Mucosa of rectum (tissue), 2 donors: ENCODE data around the gene UGT1A8.
"Not testable (repeated sequence)": the region's sequence is repeated elsewhere in the genome, so short reads cannot be mapped to it uniquely, and the experiment has no call there.

Experiments used
- H3K27ac ChIP-seq, 2 donors: one replicate each; pipeline ENCODE4 v1.7.0; 2013; ENCODE audit warnings: inconsistent platforms in 2 of 2, low read depth in 2 of 2, low read length in 2 of 2
- H3K27me3 ChIP-seq, 2 donors: one replicate each; pipeline ENCODE4 v1.7.0; 2013; ENCODE audit warnings: low read length in 2 of 2; ENCODE audit not compliant: control insufficient read depth in 2 of 2, insufficient read depth in 2 of 2
- H3K36me3 ChIP-seq, 2 donors: one replicate each; pipeline ENCODE4 v1.7.0; 2013; ENCODE audit warnings: low read length in 2 of 2; ENCODE audit not compliant: control insufficient read depth in 2 of 2, insufficient read depth in 2 of 2
- H3K4me1 ChIP-seq, 2 donors: one replicate each; pipeline ENCODE4 v1.7.0; 2013; ENCODE audit warnings: low read length in 2 of 2, mild to moderate bottlenecking in 1 of 2; ENCODE audit not compliant: control insufficient read depth in 2 of 2, insufficient read depth in 2 of 2
- H3K4me3 ChIP-seq, 2 donors: one replicate each; pipeline ENCODE4 v1.7.0; 2013; ENCODE audit warnings: low read length in 2 of 2
- H3K9ac ChIP-seq, 2 donors: one replicate each; pipeline ENCODE4 v1.7.0; 2013; ENCODE audit warnings: low read length in 2 of 2, low read depth in 1 of 2, mild to moderate bottlenecking in 1 of 2
- H3K9me3 ChIP-seq, 2 donors: one replicate each; pipeline ENCODE4 v1.7.0; 2013; ENCODE audit warnings: low read length in 2 of 2; ENCODE audit not compliant: control insufficient read depth in 2 of 2
- donor health status: healthy.
- donor health status: Normal muscosa, but diverticular disease.

Gene UGT1A8

DNA sequence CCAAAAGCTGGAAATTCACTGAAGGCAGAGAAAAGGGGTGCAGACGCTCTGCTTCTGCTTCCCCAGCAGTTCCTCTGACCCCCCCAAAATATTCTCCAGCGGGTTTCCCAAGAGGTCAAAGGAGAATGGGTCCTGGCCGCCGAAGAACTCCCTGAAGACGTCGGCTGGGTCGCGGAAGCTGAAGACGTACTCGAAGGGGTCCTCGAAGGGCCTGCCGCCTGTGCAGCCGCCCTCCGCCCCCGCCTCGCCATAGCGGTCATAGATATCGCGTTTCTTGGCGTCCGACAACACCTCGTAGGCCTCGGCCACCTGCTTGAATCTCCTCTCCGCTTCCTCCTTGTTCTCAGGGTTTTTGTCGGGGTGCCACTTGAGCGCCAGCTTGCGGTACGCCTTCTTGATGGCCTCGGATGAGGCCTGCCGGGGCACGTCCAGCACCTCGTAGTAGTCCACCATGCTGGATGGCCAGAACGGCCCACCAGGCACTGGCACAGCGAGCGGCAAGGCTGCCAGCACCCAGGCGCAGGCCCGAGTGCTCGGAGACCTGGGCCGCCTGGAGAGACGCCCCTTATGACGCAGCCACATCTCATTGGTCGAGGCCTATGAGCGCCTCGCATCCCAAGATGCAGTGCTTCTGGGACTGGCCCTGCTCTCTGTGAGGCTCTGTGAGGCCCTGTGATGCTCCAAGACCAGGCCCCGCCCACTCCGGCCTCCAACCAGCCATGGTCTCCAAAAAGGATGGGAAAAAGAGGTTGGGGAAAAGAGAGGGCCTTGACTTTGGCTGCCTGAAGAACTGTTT, 126.2 kb downstream of the UGT1A8 start:
- Histone ChIP-seq H3K27me3 (no peaks in the 10 kb centered on the region), H3K4me3 (no peak overlapping the region), H3K4me1 (no peaks in the 10 kb centered on the region), H3K9me3 (no peaks in the 10 kb centered on the region), H3K36me3 (no peaks in the 10 kb centered on the region), H3K27ac (no peak overlapping the region), H3K9ac (no peak overlapping the region)

DNA sequence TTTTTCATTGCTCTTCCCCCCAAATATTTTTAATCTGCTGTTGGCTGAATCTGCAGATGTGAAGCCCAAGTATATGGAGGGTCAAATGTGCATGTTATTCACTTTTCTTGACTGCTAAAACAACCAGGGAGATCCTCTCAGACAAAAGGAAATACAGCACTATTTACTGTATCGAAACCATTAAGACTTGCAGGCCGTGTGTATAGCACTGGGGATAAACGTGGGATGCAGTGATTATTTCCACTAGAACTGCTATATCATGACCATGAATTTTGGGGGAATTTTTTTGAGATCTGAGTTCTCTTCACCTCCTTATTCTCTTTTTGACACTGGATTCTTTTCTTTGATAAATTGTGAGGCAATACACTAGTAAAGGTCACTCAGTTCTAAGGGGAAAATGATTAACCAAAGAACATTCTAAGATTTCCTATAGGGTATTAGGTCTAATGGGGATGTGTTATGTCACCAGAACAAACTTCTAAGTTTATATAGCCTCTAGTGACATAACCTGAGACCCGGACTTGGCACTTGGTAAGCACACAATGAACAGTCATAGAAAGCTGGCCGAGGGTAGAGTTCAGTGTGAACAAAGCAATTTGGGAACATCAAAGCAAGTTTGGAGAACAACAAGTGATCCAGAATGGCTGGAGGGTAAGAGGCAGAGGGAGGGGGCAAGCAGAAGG, 127.8 kb downstream of the UGT1A8 start:
- Histone ChIP-seq H3K36me3 (no peaks in the 10 kb centered on the region), H3K4me3 (no peak overlapping the region), H3K27ac (no peak overlapping the region), H3K27me3 (no peaks in the 10 kb centered on the region), H3K4me1 (no peaks in the 10 kb centered on the region), H3K9me3 (no peaks in the 10 kb centered on the region), H3K9ac (no peak overlapping the region)

DNA sequence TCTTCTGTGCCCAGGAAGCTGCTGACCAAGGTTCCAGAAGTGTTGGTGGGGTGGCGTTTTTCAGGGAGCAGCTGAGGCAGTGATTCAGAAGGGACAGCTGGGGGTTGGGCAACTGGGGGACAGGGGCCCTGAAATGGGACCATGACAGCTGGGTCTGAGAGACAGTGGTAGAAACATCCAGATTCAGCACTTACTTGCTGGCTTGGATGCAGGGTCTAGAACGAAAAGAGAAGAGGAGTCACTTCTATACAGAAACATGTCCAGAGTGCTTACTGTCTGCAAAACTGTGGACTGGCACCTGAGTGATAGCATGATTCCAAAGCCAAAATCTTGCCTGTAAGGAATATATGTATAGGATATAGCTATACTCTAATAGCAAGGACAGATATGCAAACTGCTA, 128.4 kb downstream of the UGT1A8 start:
- H3K9me3 ChIP-seq, H3K27me3 ChIP-seq, H3K9ac ChIP-seq, H3K4me1 ChIP-seq, H3K27ac ChIP-seq, H3K4me3 ChIP-seq, H3K36me3 ChIP-seq: not testable (repeated sequence)

DNA sequence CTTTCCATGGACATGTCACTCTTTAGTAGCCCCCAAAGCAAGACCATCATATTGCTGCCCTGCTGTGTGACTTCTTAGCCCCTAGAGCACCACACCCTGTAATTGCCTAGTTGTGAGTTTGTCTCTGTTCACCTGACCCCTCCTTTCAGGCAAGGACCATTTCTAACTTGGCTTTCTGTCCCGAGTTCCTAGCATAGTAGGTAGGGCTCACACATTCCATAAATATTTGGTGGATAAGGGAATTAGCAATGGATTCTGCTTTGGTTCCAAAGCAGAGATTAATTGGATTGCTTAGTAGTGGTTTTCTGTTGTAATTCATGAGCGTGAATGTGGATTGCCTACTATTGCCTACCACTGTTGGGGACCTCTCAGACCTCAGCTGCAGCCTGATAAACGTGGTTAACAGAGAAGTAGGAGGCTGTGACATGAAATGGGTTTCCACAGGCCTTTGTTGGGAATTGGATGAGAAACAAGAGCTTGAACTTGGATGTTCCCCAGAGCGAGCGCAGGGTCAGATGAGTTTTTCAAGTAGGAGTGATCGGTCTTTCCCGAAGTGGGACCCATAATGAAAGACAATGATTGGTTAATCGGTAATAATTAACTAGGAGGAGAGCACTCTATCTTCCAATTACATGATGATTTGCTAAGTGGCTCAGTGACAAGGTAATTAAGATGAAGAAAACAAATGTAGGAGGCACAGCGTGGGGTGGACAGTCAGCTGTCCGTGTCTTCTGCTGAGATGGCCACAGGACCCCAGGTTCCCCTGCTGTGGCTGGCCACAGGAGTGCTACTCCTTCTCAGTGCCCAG, 129.2 kb downstream of the UGT1A8 start:
- Histone ChIP-seq H3K27ac (no peak overlapping the region), H3K27me3 (no peaks in the 10 kb centered on the region), H3K4me3 (no peak overlapping the region), H3K4me1 (no peaks in the 10 kb centered on the region), H3K36me3 (no peaks in the 10 kb centered on the region), H3K9ac (no peak overlapping the region), H3K9me3 (peaks cover 0 to 2% of the 10 kb centered on the region in 2 donors)

DNA sequence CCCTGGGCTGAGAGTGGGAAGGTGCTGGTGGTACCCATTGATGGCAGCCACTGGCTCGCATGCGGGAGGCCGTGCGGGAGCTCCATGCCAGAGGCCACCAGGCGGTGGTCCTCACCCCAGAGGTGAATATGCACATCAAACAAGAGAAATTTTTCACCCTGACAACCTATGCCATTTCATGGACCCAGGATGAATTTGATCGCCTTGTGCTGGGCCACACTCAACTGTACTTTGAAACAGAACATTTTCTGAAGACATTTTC, 129.8 kb downstream of the UGT1A8 start:
- Histone ChIP-seq H3K4me1 (no peaks in the 10 kb centered on the region), H3K4me3 (no peak overlapping the region), H3K9me3 (peaks cover 0 to 2% of the 10 kb centered on the region in 2 donors), H3K27me3 (no peaks in the 10 kb centered on the region), H3K9ac (no peak overlapping the region), H3K27ac (no peak overlapping the region), H3K36me3 (no peaks in the 10 kb centered on the region)

DNA sequence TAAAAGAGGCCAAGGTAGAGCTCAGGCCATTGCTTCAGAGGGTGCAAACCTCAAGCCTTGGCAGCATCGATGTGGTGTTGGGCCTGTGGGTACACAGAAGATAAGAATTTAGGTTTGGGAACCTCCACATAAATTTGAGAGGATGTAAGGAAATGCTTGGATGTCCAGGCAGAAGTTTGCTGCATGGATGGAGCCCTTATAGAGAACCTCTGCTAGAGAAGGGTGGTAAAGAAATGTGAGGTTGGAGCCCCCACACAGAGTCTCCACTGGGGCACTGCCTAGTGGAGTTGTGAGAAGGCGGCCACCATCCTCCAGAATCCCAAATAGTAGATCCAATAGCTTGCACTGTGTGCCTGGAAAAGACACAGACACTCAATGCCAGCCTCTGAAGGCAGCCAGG, 133.3 kb downstream of the UGT1A8 start:
- H3K9ac ChIP-seq, H3K4me1 ChIP-seq, H3K36me3 ChIP-seq, H3K9me3 ChIP-seq, H3K27me3 ChIP-seq, H3K4me3 ChIP-seq, H3K27ac ChIP-seq: not testable (repeated sequence)

DNA sequence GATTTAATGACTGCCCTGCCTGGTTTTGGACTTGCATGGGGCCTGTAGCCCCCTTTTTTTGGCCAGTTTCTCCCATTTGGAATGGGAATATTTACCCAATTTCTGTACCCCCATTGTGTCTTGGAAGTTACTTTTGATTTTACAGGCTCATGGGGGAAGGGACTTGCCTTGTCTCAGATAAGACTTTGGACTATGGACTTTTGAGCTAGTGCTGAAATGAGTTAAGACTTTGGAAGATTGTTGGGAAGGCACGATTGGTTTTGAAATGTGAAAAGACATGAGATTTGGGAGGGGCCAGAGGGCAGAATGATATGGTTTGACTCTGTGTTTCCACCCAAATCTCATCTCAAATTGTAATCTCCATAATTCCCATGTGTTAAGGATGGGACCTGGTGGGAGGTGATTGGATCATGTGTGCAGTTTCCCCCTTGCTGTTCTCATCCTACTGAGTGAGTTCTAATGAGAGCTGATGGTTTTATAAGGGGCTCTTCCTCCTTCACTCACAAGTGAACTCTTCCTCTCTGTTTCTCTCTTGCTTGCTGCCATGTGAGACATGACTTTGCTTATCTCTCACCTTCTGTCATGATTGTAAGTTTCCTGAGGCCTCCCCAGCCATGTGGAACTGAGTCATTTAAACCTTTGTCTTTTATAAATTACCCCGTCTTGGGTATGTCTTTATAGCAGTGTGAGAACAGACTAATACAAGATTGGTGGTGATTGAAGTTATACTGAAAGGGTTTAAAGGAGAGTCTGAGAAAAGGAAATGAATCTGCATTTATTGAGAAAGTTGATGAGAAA, 134.0 kb downstream of the UGT1A8 start:
- not testable (repeated sequence) for H3K27me3 ChIP-seq, H3K9ac ChIP-seq, H3K27ac ChIP-seq, H3K4me1 ChIP-seq, H3K9me3 ChIP-seq, H3K4me3 ChIP-seq, H3K36me3 ChIP-seq

DNA sequence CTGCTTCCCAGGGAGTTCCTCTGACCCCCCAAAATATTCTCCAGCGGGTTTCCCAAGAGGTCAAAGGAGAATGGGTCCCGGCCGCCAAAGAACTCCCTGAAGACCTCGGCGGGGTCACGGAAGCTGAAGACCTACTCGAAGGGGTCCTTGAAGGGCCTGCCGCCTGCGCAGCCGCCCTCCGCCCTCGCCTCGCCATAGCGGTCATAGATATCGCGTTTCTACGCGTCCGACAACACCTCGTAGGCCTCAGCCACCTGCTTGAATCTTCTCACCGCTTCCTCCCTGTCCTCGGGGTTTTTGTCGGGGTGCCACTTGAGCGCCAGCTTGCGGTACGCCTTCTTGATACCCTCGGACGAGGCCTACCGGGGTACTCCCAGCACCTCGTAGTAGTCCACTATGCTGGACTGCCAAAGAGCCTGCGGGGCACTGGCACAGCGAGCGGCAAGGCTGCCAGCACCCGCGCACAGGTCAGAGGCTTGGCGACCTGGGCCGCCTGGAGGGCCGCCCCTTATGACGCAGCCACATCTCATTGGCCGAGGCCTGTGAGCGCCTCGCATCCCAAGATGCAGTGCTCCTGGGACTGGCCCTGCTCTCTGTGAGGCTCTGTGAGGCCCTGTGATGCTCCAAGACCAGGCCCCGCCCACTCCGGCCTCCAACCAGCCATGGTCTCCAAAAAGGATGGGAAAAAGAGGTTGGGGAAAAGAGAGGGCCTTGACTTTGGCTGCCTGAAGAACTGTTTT, 137.6 kb downstream of the UGT1A8 start:
- Histone ChIP-seq H3K27ac (no peak overlapping the region), H3K4me1 (peaks cover 7 to 24% of the 10 kb centered on the region in 2 donors)

DNA sequence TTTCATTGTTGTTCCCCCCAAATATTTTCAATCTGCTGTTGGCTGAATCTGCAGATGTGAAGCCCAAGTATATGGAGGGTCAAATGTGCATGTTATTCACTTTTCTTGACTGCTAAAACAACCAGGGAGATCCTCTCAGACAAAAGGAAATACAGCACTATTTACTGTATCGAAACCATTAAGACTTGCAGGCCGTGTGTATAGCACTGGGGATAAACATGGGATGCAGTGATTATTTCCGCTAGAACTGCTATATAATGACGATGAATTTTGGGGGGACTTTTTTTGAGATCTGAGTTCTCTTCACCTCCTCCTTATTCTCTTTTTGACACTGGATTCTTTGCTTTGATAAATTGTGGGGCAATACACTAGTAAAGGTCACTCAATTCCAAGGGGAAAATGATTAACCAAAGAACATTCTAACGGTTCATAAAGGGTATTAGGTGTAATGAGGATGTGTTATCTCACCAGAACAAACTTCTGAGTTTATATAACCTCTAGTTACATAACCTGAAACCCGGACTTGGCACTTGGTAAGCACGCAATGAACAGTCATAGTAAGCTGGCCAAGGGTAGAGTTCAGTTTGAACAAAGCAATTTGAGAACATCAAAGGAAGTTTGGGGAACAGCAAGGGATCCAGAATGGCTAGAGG, 139.1 kb downstream of the UGT1A8 start:
- H3K9ac ChIP-seq = no peak overlapping the region
- H3K36me3 ChIP-seq = peaks cover 0 to 3% of the 10 kb centered on the region in 2 donors
- H3K27me3 ChIP-seq = no peaks in the 10 kb centered on the region
- no peak overlapping the region for H3K27ac ChIP-seq
- H3K9me3 ChIP-seq = no peaks in the 10 kb centered on the region
- H3K4me3 ChIP-seq = no peak overlapping the region
- H3K4me1 ChIP-seq = peaks cover 7 to 26% of the 10 kb centered on the region in 2 donors

More for the DNA sequence above, 137.6 kb downstream of the UGT1A8 start:
- Histone ChIP-seq H3K9ac (no peak overlapping the region), H3K27me3 (no peaks in the 10 kb centered on the region), H3K4me3 (no peak overlapping the region), H3K9me3 (peaks cover 0 to 2% of the 10 kb centered on the region in 2 donors), H3K36me3 (no peaks in the 10 kb centered on the region)
